Tibial artery (tissue), 4 donors: ENCODE results near the gene HDDC3.

ENCODE experiments used
- DNase-seq, 2 donors: peaks; one replicate each; pipeline ENCODE4 v3.0.0-alpha.2; 2019
- H3K27ac ChIP-seq, 2 donors: fragments of 200-600 bp; sonication (generic) in 1 of 2; 1 replicate in 1 of 2; 2 replicates in 1 of 2; pipeline ENCODE4 v1.5.1; 2018 to 2019; ENCODE audit warnings: mild to moderate bottlenecking in 1 of 2
- H3K27me3 ChIP-seq, 2 donors: fragments of 200-600 bp; sonication (generic) in 1 of 2; one replicate each; pipeline versions ENCODE4 v1.5.1 to v1.6.0; 2016 to 2019
- H3K36me3 ChIP-seq, 3 donors: fragments of 200-600 bp; sonication (generic) in 2 of 3; one replicate each; pipeline ENCODE4 v1.5.1; 2016 to 2019; ENCODE audit warnings: mild to moderate bottlenecking in 2 of 3
- H3K4me1 ChIP-seq, 4 donors: fragments of 200-600 bp; sonication (generic) in 2 of 4; 1 replicate in 3 of 4; 2 replicates in 1 of 4; pipeline ENCODE4 v1.5.1; 2016 to 2019
- H3K4me3 ChIP-seq, 2 donors: fragments of 200-600 bp; sonication (generic) in 1 of 2; 1 replicate in 1 of 2; 2 replicates in 1 of 2; pipeline ENCODE4 v1.5.1; 2018 to 2019; ENCODE audit warnings: mild to moderate bottlenecking in 2 of 2
- H3K9me3 ChIP-seq, 3 donors: fragments of 200-600 bp; sonication (generic) in 1 of 3; one replicate each; pipeline ENCODE4 v1.5.1; 2016 to 2019
- intact Hi-C: fragments of 100-400 bp; cut with DNase I; formaldehyde crosslinking; loops from one replicate; pipeline ENCODE4 v1.15.0; 2023; ENCODE audit warnings: low total_unique reads
- TF ChIP-seq, protein P1 (sequence below), 2 experiments: fragments of 200-600 bp in 1 of 2; fragments of 450-650 bp in 1 of 2; IDR thresholded peaks; one replicate each; pipeline ENCODE4 v1.5.1; 2017 to 2019; ENCODE audit warnings: antibody characterized with exemption in 2 of 2, mild to moderate bottlenecking in 1 of 2, moderate library complexity in 1 of 2

HDDC3 gene

DNA sequence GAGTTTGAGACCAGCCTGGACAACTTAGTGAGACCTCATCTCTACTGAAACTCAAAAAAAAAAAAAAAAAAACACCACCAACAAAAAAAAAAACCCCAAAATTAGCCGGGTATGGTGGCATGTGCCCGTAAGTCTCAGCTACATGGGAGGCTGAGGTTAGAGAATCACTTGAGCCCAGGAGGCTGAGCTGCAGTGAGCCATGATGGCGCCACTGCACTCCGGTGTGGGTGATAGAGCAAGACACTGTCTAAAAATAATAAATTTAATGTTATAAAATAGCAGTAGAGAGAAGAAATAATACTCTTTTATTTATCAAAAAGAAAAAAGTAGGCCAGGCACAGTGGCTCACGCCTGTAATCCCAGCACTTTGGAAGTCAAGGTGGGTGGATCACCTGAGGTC lies 39.8 kb upstream of the HDDC3 start:
- no peak for DNase-seq
- H3K4me3 ChIP-seq = no peak overlapping the region
- intact Hi-C loops = no loop called here
- no peaks in the 10 kb centered on the region for H3K4me1 ChIP-seq
- TF ChIP-seq, protein P1, sequence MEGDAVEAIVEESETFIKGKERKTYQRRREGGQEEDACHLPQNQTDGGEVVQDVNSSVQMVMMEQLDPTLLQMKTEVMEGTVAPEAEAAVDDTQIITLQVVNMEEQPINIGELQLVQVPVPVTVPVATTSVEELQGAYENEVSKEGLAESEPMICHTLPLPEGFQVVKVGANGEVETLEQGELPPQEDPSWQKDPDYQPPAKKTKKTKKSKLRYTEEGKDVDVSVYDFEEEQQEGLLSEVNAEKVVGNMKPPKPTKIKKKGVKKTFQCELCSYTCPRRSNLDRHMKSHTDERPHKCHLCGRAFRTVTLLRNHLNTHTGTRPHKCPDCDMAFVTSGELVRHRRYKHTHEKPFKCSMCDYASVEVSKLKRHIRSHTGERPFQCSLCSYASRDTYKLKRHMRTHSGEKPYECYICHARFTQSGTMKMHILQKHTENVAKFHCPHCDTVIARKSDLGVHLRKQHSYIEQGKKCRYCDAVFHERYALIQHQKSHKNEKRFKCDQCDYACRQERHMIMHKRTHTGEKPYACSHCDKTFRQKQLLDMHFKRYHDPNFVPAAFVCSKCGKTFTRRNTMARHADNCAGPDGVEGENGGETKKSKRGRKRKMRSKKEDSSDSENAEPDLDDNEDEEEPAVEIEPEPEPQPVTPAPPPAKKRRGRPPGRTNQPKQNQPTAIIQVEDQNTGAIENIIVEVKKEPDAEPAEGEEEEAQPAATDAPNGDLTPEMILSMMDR (IDR thresholded peaks at IDR 0.05) = no peak
- H3K27me3 ChIP-seq = no peaks in the 10 kb centered on the region
- peaks cover 0 to 40% (median 10%) of the 10 kb centered on the region in 3 donors for H3K36me3 ChIP-seq
- no peak overlapping the region for H3K27ac ChIP-seq
- H3K9me3 ChIP-seq = no peaks in the 10 kb centered on the region

DNA sequence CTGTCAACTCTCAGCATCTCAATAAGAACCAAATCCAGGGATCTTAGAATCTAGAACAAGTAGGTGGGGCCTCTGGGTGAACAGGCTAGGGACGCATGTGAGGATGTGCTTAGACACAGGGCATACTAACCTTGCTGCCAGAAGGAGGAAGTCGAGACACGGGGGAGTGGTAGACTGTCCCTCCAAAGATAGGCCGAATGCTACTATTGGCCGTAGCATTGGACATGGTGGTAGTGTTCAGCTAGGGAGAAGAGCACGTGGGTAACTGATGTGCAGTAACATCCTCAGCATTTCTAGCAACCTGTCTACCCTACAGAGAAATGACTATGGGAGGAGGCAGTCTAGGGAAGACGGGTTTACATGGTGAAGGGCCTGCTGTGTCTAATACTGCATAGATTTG lies 37.9 kb upstream of the HDDC3 start:
- no peaks in the 10 kb centered on the region for H3K27me3 ChIP-seq
- TF ChIP-seq, protein P1 (IDR thresholded peaks at IDR 0.05) = no peak
- H3K9me3 ChIP-seq = no peaks in the 10 kb centered on the region
- H3K4me3 ChIP-seq = no peak overlapping the region
- intact Hi-C loops = no loop called here
- DNase-seq = no peak
- no peaks in the 10 kb centered on the region for H3K4me1 ChIP-seq
- peaks cover 7 to 58% (median 23%) of the 10 kb centered on the region in 3 donors for H3K36me3 ChIP-seq
- no peak overlapping the region for H3K27ac ChIP-seq

DNA sequence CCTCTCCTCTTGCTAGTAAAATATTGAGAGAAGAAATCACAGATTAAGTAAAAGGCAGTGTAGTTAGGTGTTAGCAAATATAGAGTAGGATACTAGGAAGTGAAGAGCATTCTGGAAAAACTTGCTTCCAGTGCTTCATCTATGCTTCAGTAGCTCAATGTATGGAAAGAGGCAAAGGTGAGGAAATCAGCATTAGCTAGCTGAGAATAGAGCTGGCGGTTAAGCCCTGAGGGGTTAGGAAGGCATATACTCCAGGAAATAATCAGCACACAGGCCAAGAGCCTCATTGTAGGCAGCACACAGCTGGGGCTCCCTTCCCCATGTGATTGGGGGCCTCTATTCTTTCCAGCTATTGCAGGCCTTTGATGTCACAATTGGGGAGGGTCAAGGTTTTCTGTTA lies 36.1 kb upstream of the HDDC3 start:
- Histone ChIP-seq H3K4me3 (no peak overlapping the region), H3K36me3 (peaks cover 12 to 46% (median 30%) of the 10 kb centered on the region in 3 donors), H3K4me1 (no peaks in the 10 kb centered on the region), H3K27me3 (no peaks in the 10 kb centered on the region), H3K27ac (no peak overlapping the region), H3K9me3 (no peaks in the 10 kb centered on the region)
- intact Hi-C loops = no loop called here
- TF ChIP-seq, protein P1 (IDR thresholded peaks at IDR 0.05) = no peak
- no peak for DNase-seq

DNA sequence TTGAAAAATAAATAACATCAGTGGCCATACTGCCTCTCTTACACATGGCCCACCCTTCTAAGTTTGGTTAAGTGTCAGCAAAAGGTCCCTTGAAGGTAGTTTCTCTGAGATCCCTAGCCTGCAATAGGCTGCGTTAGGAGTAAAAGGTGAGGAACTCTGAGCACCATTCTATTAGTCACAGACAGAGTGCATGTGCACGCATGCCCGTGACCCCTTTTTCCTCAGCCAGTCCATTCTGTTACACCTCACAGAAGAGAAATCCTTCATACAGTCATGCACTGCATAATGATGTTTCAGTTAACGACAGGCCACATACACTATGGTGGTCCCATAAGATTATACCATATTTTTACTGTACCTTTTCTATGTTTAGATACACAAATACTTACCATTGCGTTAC lies 34.9 kb upstream of the HDDC3 start:
- Histone ChIP-seq H3K36me3 (peaks cover 12 to 53% (median 30%) of the 10 kb centered on the region in 3 donors), H3K27me3 (no peaks in the 10 kb centered on the region), H3K27ac (no peak overlapping the region), H3K4me1 (no peaks in the 10 kb centered on the region), H3K9me3 (no peaks in the 10 kb centered on the region), H3K4me3 (no peak overlapping the region)
- no peak for DNase-seq
- TF ChIP-seq, protein P1 (IDR thresholded peaks at IDR 0.05) = no peak
- intact Hi-C loops = no loop called here

DNA sequence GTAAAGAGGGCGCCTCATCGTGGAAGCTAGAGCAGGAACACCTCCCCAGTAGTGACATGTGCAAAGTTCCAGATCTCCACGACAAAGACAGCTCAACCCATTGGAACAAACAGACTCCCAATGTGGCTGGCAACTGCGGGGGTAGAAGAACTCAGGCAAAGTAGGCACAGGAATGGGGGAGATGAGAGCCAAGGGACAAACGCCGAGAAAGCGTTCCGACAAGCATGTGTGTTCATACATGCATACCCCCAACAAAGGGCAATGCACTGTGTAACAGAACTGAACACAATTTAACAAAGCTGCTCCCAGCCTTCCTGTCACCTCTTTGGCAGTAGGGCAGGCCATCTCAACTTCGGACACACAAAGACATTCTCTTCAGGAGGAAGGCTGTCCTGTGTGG lies 33.9 kb upstream of the HDDC3 start:
- no peak for DNase-seq
- TF ChIP-seq, protein P1 (IDR thresholded peaks at IDR 0.05) = no peak
- Histone ChIP-seq H3K27ac (no peak overlapping the region), H3K36me3 (peaks cover 12 to 62% (median 39%) of the 10 kb centered on the region in 3 donors), H3K4me3 (no peak overlapping the region), H3K27me3 (no peaks in the 10 kb centered on the region), H3K4me1 (peaks cover 0 to 3% (median 1%) of the 10 kb centered on the region in 4 donors), H3K9me3 (no peaks in the 10 kb centered on the region)
- intact Hi-C loops = no loop called here

DNA sequence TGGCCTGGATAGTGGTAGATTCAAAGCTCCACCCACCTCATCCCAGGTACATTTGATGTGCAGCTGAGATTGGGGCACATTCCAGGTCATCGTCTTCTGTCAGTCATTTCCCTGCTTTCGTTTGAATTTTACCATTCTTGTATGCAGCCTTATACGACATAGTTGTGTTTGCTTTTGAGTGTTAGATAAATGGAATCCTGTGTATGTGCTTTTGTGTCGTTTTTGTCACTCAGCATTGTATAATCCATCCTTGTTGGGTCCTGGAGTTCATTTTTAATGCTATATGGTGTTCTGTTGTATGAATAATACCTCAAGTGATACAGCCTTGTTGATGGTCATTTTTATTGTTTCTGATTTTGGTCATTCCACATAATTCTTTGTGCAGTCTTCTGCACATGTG lies 29.7 kb upstream of the HDDC3 start:
- TF ChIP-seq, protein P1 (IDR thresholded peaks at IDR 0.05) = no peak
- intact Hi-C loops = no loop called here

More for the DNA sequence above, 29.7 kb upstream of the HDDC3 start:
- no peak for DNase-seq
- Histone ChIP-seq H3K4me1 (peaks cover 0 to 45% (median 39%) of the 10 kb centered on the region in 4 donors), H3K36me3 (peaks cover 12 to 43% (median 34%) of the 10 kb centered on the region in 3 donors), H3K9me3 (no peaks in the 10 kb centered on the region), H3K4me3 (no peak overlapping the region), H3K27me3 (no peaks in the 10 kb centered on the region), H3K27ac (no peak overlapping the region)
